Keratinocyte (primary cell): ENCODE data around the gene SAXO1. TPM values are rescaled to one million over a fixed set of nuclear protein-coding genes. Genes with fewer than 3 reads are reported as not detected.

Source experiments
- DNase-seq: peaks from one replicate; pipeline ENCODE4 v3.0.0-alpha.2; 2011; ENCODE audit warnings: low read depth, missing footprints, low spot score
- FAIRE-seq: peaks from 2 replicates; lab custom pipeline; 2011; peaks lifted over from hg19 to GRCh38; lab: Jason Lieb, UNC
- H2AFZ ChIP-seq: 2 replicates; pipeline ENCODE4 v1.6.0; 2012; ENCODE audit warnings: low read length, control low read depth, inconsistent platforms; ENCODE audit not compliant: control insufficient read depth
- H3K27ac ChIP-seq: 2 replicates; pipeline ENCODE4 v1.5.1; 2011; ENCODE audit warnings: low read length; ENCODE audit not compliant: control insufficient read depth, insufficient read depth
- H3K27me3 ChIP-seq: 3 replicates; pipeline ENCODE4 v1.6.0; 2011; ENCODE audit warnings: low read length; ENCODE audit not compliant: control insufficient read depth, insufficient read depth; ENCODE audit errors: extremely low read depth
- H3K36me3 ChIP-seq, 2 experiments: 2 replicates in 1 of 2; 3 replicates in 1 of 2; pipeline ENCODE4 v1.5.1; 2011; ENCODE audit warnings: low read length in 2 of 2, mild to moderate bottlenecking in 1 of 2; ENCODE audit not compliant: control insufficient read depth in 2 of 2, insufficient read depth in 2 of 2; ENCODE audit errors: extremely low read depth in 1 of 2
- H3K4me1 ChIP-seq: 3 replicates; pipeline ENCODE4 v1.5.1; 2011; ENCODE audit warnings: low read length; ENCODE audit not compliant: control insufficient read depth, insufficient read depth; ENCODE audit errors: extremely low read depth
- H3K4me2 ChIP-seq: 3 replicates; pipeline ENCODE4 v1.6.0; 2011; ENCODE audit warnings: low read depth, low read length; ENCODE audit not compliant: control insufficient read depth, insufficient read depth; ENCODE audit errors: extremely low read depth
- H3K4me3 ChIP-seq, 3 experiments: fragments of 200-600 bp in 1 of 3; sonication (generic) in 1 of 3; 2 replicates in 2 of 3; 3 replicates in 1 of 3; pipeline ENCODE4 v1.5.1; 2011 to 2016; ENCODE audit warnings: low read length in 3 of 3, mild to moderate bottlenecking in 3 of 3, control low read depth in 2 of 3, inconsistent platforms in 1 of 3, low read depth in 1 of 3, mixed read lengths in 1 of 3, mixed run types in 1 of 3, moderate library complexity in 1 of 3; ENCODE audit not compliant: control insufficient read depth in 2 of 3, insufficient read depth in 2 of 3; ENCODE audit errors: extremely low read depth in 1 of 3
- H3K79me2 ChIP-seq: 2 replicates; pipeline ENCODE4 v1.6.0; 2012; ENCODE audit warnings: low read length; ENCODE audit not compliant: control insufficient read depth, insufficient read depth
- H3K9ac ChIP-seq: 3 replicates; pipeline ENCODE4 v1.6.0; 2011; ENCODE audit warnings: low read length; ENCODE audit not compliant: control insufficient read depth, insufficient read depth; ENCODE audit errors: extremely low read depth
- H3K9me1 ChIP-seq: 3 replicates; pipeline ENCODE4 v1.6.0; 2011; ENCODE audit warnings: low read length; ENCODE audit not compliant: control insufficient read depth, insufficient read depth; ENCODE audit errors: extremely low read depth
- H3K9me3 ChIP-seq: 2 replicates; pipeline ENCODE4 v1.5.1; 2012; ENCODE audit warnings: low read depth, low read length; ENCODE audit not compliant: control insufficient read depth
- H4K20me1 ChIP-seq: 3 replicates; pipeline ENCODE4 v1.6.0; 2011; ENCODE audit warnings: low read length; ENCODE audit not compliant: control insufficient read depth, insufficient read depth; ENCODE audit errors: extremely low read depth
- EZH2 ChIP-seq: IDR thresholded peaks from one replicate; pipeline ENCODE4 v1.6.1; 2012; ENCODE audit warnings: inconsistent platforms, mild to moderate bottlenecking, low read length, moderate library complexity
- dilution Hi-C: fragments of 300-500 bp; cut with MboI; formaldehyde crosslinking; loops from one replicate; pipeline ENCODE4 v1.7.0; 2020; ENCODE audit warnings: low sequenced_read_pairs; ENCODE audit not compliant: extremely low pct_ligation_motif_present
- polyA plus RNA-seq, 5 experiments: library from polyadenylated mRNA; depleted of rRNA in 3 of 5; stranded (reverse) in 3 of 5; stranded (forward) in 1 of 5; unstranded in 1 of 5; fragments of >200 nt; gene quantifications; 1 replicate in 1 of 5; 2 replicates in 3 of 5; 3 replicates in 1 of 5; pipeline versions ENCODE4 v1.2.1 to v1.2.3, GENCODE V29; 2011 to 2012; ENCODE audit warnings: missing spikeins in 2 of 5, low read depth in 1 of 5, low replicate concordance in 1 of 5
- TF ChIP-seq, protein P1 (sequence below), 3 experiments: IDR thresholded peaks in 1 of 3; conservative IDR thresholded peaks in 1 of 3; optimal IDR thresholded peaks in 1 of 3; 2 replicates in 2 of 3; 3 replicates in 1 of 3; pipeline versions ENCODE3 to v1.5.1; 2011; ENCODE audit warnings: low read length in 3 of 3, mild to moderate bottlenecking in 3 of 3, moderate library complexity in 2 of 3, control low read depth in 1 of 3, inconsistent platforms in 1 of 3; ENCODE audit not compliant: insufficient read depth in 2 of 3; ENCODE audit errors: extremely low read depth in 1 of 3

Gene SAXO1
- polyA plus RNA-seq, 1 donor (not counting 4 experiments of a cell fraction or from before 2014, with no cell fraction given), result not detected

DNA sequence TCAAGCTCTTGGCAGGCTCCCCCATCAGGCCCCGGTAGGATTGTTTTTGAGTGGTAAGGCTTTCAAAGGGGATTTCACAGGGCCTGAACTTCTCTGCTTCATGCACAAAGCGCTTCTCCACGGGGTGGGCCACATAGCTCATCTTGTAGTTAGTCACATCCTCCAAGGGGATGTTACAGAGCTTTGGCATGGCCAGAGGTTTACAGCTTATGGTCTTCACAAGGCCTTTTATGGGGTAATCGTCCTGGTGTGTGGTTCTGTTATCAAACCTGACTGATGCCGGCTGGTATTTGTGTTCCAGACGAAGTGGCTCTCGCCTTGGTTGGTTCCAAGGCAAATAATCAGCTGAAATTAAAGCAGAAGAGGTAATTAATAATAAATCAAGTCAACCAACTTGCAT, 104.3 kb downstream of the SAXO1 start:
- no peak for DNase-seq
- dilution Hi-C loops, result no loop called here
- no peaks in the 10 kb centered on the region for H3K4me1 ChIP-seq
- no peak for FAIRE-seq
- no peak overlapping the region for H3K4me2 ChIP-seq
- no peaks in the 10 kb centered on the region for H3K36me3 ChIP-seq
- no peaks in the 10 kb centered on the region for H3K27me3 ChIP-seq
- H3K79me2 ChIP-seq, result no peaks in the 10 kb centered on the region
- no peaks in the 10 kb centered on the region for H4K20me1 ChIP-seq
- H3K9ac ChIP-seq, result no peak overlapping the region
- no peak overlapping the region for H3K4me3 ChIP-seq
- H3K9me1 ChIP-seq, result no peaks in the 10 kb centered on the region
- H3K27ac ChIP-seq, result no peak overlapping the region
- TF ChIP-seq, protein P1, sequence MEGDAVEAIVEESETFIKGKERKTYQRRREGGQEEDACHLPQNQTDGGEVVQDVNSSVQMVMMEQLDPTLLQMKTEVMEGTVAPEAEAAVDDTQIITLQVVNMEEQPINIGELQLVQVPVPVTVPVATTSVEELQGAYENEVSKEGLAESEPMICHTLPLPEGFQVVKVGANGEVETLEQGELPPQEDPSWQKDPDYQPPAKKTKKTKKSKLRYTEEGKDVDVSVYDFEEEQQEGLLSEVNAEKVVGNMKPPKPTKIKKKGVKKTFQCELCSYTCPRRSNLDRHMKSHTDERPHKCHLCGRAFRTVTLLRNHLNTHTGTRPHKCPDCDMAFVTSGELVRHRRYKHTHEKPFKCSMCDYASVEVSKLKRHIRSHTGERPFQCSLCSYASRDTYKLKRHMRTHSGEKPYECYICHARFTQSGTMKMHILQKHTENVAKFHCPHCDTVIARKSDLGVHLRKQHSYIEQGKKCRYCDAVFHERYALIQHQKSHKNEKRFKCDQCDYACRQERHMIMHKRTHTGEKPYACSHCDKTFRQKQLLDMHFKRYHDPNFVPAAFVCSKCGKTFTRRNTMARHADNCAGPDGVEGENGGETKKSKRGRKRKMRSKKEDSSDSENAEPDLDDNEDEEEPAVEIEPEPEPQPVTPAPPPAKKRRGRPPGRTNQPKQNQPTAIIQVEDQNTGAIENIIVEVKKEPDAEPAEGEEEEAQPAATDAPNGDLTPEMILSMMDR (optimal IDR thresholded peaks at IDR 0.05 in 1 of 3, IDR thresholded peaks at IDR 0.05 in 1 of 3, conservative IDR thresholded peaks at IDR 0.05 in 1 of 3; ENCODE audit: extremely low read depth in 1 of 3, insufficient read depth in 2 of 3, low read length in 3 of 3), result no peak
- no peak for TF ChIP-seq EZH2
- H3K9me3 ChIP-seq, result no peaks in the 10 kb centered on the region
- no peak overlapping the region for H2AFZ ChIP-seq

DNA sequence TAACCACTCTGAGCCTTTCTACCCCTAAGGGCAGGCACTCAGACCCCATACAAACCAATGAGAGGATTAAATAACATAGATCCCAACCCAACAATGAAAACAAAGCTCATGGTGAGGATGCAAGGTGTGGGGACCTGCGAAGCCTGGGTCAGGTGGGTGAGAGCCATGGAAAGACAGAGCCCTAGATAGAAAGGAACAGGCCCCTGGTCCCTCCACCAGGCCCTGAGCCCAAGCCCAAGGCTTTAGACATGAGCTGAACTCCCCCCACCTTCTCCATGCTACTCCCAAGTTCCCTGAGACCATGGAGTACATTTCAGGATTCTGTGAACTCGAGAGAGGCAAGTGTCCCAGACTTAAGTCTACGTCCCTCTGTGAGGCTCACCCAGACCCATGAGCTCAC, 106.5 kb downstream of the SAXO1 start:
- dilution Hi-C loops, result no loop called here

More for the DNA sequence above, 106.5 kb downstream of the SAXO1 start:
- FAIRE-seq, result no peak
- Histone ChIP-seq H3K4me1 (no peaks in the 10 kb centered on the region), H3K79me2 (no peaks in the 10 kb centered on the region), H3K9me1 (no peaks in the 10 kb centered on the region), H3K9ac (no peak overlapping the region), H3K27ac (no peak overlapping the region), H4K20me1 (no peaks in the 10 kb centered on the region), H3K27me3 (no peaks in the 10 kb centered on the region), H3K9me3 (no peaks in the 10 kb centered on the region), H3K4me3 (no peak overlapping the region), H3K36me3 (no peaks in the 10 kb centered on the region), H3K4me2 (no peak overlapping the region), H2AFZ (no peak overlapping the region)
- no peak for DNase-seq
- no peak for TF ChIP-seq EZH2
- TF ChIP-seq, protein P1 (optimal IDR thresholded peaks at IDR 0.05 in 1 of 3, IDR thresholded peaks at IDR 0.05 in 1 of 3, conservative IDR thresholded peaks at IDR 0.05 in 1 of 3; ENCODE audit: extremely low read depth in 1 of 3, insufficient read depth in 2 of 3, low read length in 3 of 3), result no peak
